ENCODE data around the gene ASIC4. TPM values are rescaled to one million over a fixed set of nuclear protein-coding genes. Genes with fewer than 3 reads are reported as not detected.

The ASIC4 gene
- total RNA-seq, 1 experiment from 2014 or later = 0.45 TPM

DNA sequence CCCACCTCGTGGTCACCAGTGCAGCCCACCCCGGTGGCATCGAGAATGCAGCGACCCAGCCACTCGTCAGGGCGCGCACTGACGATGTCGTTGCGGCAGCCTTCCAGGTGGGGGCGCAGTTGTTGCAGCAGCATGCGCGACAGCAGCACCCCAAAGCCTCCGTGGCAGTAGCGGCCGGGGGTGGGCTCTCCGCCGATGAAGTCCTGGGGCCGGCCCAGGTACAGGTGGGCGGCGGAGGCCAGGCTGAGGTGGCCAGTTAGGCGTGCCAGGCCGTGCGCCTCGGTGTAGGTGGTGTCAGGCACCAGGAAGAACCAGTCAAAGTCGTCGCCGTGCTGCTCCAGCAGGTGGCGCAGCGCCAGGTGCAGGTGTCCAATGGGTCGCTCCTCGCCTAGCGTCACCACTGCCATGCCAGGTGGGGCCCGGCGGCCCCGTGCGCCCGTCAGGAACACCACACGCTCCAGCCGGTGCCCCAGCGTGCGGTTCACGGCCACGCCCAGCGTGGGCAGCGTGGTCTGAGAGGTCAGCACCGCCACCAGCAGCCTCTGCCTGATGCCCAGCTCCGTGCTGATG lies 27.4 kb downstream of the ASIC4 start:
- intact Hi-C loops (cut with micrococcal nuclease; ENCODE audit: unreplicated experiment) = loop anchor here (1.0 to 2.0 kb wide), 2 partner anchors 101 to 147 kb away; no protein-coding TSS in a partner anchor
- Histone ChIP-seq H3K4me1 (ENCODE audit: insufficient read depth, low read length, poor library complexity, severe bottlenecking) (peaks cover 17% of the 10 kb centered on the region), H3K27ac (ENCODE audit: low read depth, low read length, poor library complexity, severe bottlenecking) (no peak overlapping the region), H3K4me3 (ENCODE audit: low read depth, low read length, poor library complexity, severe bottlenecking) (peak overlapping the region; percentile 37), H3K27me3 (replicated peaks; ENCODE audit: insufficient read depth, low read depth, low read length, poor library complexity) (no peaks in the 10 kb centered on the region), H3K36me3 (ENCODE audit: insufficient read depth, low read length, poor library complexity, severe bottlenecking) (peaks cover 3% of the 10 kb centered on the region), H3K9me3 (ENCODE audit: low read depth, low read length, poor library complexity, severe bottlenecking) (no peaks in the 10 kb centered on the region)
- BruUV-seq (replicated peaks) = no TSS peak
- DNase-seq (ENCODE audit: low spot score) = peak; percentile 75
- TF ChIP-seq EZH2 (IDR thresholded peaks at IDR 0.05; ENCODE audit: borderline replicate concordance, low read depth, low read length, poor library complexity, severe bottlenecking) = no peak
- TF ChIP-seq, protein P1, sequence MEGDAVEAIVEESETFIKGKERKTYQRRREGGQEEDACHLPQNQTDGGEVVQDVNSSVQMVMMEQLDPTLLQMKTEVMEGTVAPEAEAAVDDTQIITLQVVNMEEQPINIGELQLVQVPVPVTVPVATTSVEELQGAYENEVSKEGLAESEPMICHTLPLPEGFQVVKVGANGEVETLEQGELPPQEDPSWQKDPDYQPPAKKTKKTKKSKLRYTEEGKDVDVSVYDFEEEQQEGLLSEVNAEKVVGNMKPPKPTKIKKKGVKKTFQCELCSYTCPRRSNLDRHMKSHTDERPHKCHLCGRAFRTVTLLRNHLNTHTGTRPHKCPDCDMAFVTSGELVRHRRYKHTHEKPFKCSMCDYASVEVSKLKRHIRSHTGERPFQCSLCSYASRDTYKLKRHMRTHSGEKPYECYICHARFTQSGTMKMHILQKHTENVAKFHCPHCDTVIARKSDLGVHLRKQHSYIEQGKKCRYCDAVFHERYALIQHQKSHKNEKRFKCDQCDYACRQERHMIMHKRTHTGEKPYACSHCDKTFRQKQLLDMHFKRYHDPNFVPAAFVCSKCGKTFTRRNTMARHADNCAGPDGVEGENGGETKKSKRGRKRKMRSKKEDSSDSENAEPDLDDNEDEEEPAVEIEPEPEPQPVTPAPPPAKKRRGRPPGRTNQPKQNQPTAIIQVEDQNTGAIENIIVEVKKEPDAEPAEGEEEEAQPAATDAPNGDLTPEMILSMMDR (conservative IDR thresholded peaks at IDR 0.05; ENCODE audit: low read depth, low read length) = peak; percentile 100
- CTCF ChIA-PET = interaction anchor here (0.6 to 1.0 kb wide), 5 partner anchors 32 to 89 kb away, joined by 3 to 11 read pairs (median 5); no protein-coding TSS in a partner anchor
- POLR2A ChIA-PET (ENCODE audit: low non-redundant PET) = interaction anchor here (0.5 kb wide), 1 partner anchor 18 kb away, joined by 4 read pairs; no protein-coding TSS in a partner anchor

- no peak for DNase-seq (ENCODE audit: low spot score)
- Histone ChIP-seq H3K36me3 (ENCODE audit: insufficient read depth, low read length, poor library complexity, severe bottlenecking) (peaks cover 3% of the 10 kb centered on the region), H3K27me3 (replicated peaks; ENCODE audit: insufficient read depth, low read depth, low read length, poor library complexity) (no peaks in the 10 kb centered on the region), H3K4me3 (ENCODE audit: low read depth, low read length, poor library complexity, severe bottlenecking) (peak overlapping the region; percentile 64), H3K4me1 (ENCODE audit: insufficient read depth, low read length, poor library complexity, severe bottlenecking) (peaks cover 13% of the 10 kb centered on the region), H3K9me3 (ENCODE audit: low read depth, low read length, poor library complexity, severe bottlenecking) (no peaks in the 10 kb centered on the region), H3K27ac (ENCODE audit: low read depth, low read length, poor library complexity, severe bottlenecking) (peak overlapping the region; percentile 73)
- intact Hi-C loops (cut with micrococcal nuclease; ENCODE audit: unreplicated experiment) = loop anchor here (1.0 to 2.0 kb wide), 2 partner anchors 54 to 146 kb away; partner anchors contain the start of gene STK11IP
- POLR2A ChIA-PET (ENCODE audit: low non-redundant PET) = no interaction called here
- CTCF ChIA-PET = interaction anchor here (1.0 to 1.7 kb wide), 3 partner anchors 13 to 101 kb away, joined by 3 to 6 read pairs (median 3); no protein-coding TSS in a partner anchor
- no peak for TF ChIP-seq EZH2 (IDR thresholded peaks at IDR 0.05; ENCODE audit: borderline replicate concordance, low read depth, low read length, poor library complexity, severe bottlenecking)
- TF ChIP-seq, protein P1 (conservative IDR thresholded peaks at IDR 0.05; ENCODE audit: low read depth, low read length) = no peak
- BruUV-seq (replicated peaks) = no TSS peak
Observed at GRCh38 chr2:219542931-219543595, 28.8 kb downstream of the ASIC4 start.

DNA sequence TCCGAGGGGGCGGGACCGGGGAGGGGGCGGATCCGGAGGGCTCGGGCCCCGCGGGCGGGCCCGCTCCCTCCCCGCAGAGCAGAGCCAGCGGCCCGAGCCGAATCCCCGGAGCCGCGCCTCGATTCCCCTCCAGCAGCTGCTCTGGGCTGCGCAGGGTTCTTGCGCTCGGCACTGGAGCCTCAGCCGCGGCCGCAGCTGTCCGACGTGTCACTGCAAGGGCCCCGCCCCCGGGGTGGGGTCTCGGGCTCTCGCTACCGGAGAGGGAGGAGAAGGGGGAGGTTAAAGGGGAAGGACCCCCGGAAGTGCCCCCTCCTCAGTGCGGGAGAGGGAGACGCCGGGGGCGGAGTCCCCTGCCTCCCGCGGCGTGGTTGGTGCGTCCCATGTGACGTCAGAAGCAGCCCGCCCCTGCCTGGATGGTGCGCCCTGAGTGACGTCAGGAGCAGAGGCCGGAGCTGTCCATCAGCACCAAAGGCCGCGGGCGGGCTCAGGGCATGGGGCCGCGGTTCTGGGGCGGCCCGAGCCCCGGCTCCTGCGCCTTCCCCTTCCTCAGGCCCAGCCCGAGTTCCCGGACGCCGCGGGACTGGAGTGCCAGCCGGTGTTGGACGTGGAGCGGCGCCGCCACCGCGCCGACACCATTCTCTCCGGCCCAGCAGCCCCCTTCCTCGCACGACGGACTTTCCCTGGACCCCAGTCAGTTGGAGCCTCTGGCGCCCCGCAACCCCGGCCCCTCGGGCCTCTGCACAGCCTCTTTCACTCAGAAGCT lies 29.5 kb downstream of the ASIC4 start, which contains the start of the genes CHPF and TMEM198:
Gene CHPF (minus strand): TSS at position 214 of the 763 bp plus-strand sequence. CDS start 271 bp downstream, outside the sequence.
Gene TMEM198 (plus strand): TSS at position 433 of the 763 bp plus-strand sequence. CDS start 700 bp downstream, outside the sequence.
- H3K36me3 ChIP-seq (ENCODE audit: insufficient read depth, low read length, poor library complexity, severe bottlenecking) = peaks cover 3% of the 10 kb centered on the region
- CTCF ChIA-PET = interaction anchor here (0.6 to 1.7 kb wide), 4 partner anchors 14 to 101 kb away, joined by 3 to 7 read pairs (median 4); no protein-coding TSS in a partner anchor
- no peak for TF ChIP-seq EZH2 (IDR thresholded peaks at IDR 0.05; ENCODE audit: borderline replicate concordance, low read depth, low read length, poor library complexity, severe bottlenecking)
- TF ChIP-seq, protein P1 (conservative IDR thresholded peaks at IDR 0.05; ENCODE audit: low read depth, low read length) = no peak
- DNase-seq (ENCODE audit: low spot score) = peak; percentile 97
- H3K27ac ChIP-seq (ENCODE audit: low read depth, low read length, poor library complexity, severe bottlenecking) = peak within 1 kb of the TSS; percentile 73
- no TSS peak for BruUV-seq (replicated peaks)
- POLR2A ChIA-PET (ENCODE audit: low non-redundant PET) = interaction anchor here (0.7 kb wide), 1 partner anchor 1716 kb away, joined by 3 read pairs; no protein-coding TSS in a partner anchor
- intact Hi-C loops (cut with micrococcal nuclease; ENCODE audit: unreplicated experiment) = loop anchor here (1.0 to 2.0 kb wide), 2 partner anchors 54 to 145 kb away; partner anchors contain the start of gene STK11IP
- H3K9me3 ChIP-seq (ENCODE audit: low read depth, low read length, poor library complexity, severe bottlenecking) = no peaks in the 10 kb centered on the region
- no peaks in the 10 kb centered on the region for H3K27me3 ChIP-seq (replicated peaks; ENCODE audit: insufficient read depth, low read depth, low read length, poor library complexity)
- peak within 1 kb of the TSS; percentile 64 for H3K4me3 ChIP-seq (ENCODE audit: low read depth, low read length, poor library complexity, severe bottlenecking)
- H3K4me1 ChIP-seq (ENCODE audit: insufficient read depth, low read length, poor library complexity, severe bottlenecking) = peaks cover 11% of the 10 kb centered on the region

Data from A673 (cell line).